Vagina (tissue), 2 donors: ENCODE results near the gene APOBEC4.

Experiments
- POLR2A ChIP-seq, 2 donors: fragments of 450-650 bp; IDR thresholded peaks; one replicate each; pipeline ENCODE4 v1.6.1; 2017; ENCODE audit warnings: antibody characterized with exemption in 2 of 2, mild to moderate bottlenecking in 2 of 2, moderate library complexity in 2 of 2
- POLR2AphosphoS5 ChIP-seq, 2 donors: sonication (generic); formaldehyde crosslinking; IDR thresholded peaks; one replicate each; pipeline ENCODE4 v1.9.0; 2017; ENCODE audit warnings: antibody characterized with exemption in 2 of 2, mild to moderate bottlenecking in 2 of 2, low read depth in 1 of 2; ENCODE audit not compliant: insufficient read depth in 1 of 2
- TF ChIP-seq, protein P1 (sequence below), 3 experiments: fragments of 450-650 bp in 2 of 3; fragments of 200-600 bp in 1 of 3; sonication (generic) in 1 of 3; IDR thresholded peaks; one replicate each; pipeline ENCODE4 v1.5.1; 2017 to 2019; ENCODE audit warnings: antibody characterized with exemption in 3 of 3, mild to moderate bottlenecking in 2 of 3, moderate library complexity in 2 of 3

GRCh38 chr1:183651612-183652011, 1.5 kb downstream of the APOBEC4 start:
- TF ChIP-seq, protein P1, sequence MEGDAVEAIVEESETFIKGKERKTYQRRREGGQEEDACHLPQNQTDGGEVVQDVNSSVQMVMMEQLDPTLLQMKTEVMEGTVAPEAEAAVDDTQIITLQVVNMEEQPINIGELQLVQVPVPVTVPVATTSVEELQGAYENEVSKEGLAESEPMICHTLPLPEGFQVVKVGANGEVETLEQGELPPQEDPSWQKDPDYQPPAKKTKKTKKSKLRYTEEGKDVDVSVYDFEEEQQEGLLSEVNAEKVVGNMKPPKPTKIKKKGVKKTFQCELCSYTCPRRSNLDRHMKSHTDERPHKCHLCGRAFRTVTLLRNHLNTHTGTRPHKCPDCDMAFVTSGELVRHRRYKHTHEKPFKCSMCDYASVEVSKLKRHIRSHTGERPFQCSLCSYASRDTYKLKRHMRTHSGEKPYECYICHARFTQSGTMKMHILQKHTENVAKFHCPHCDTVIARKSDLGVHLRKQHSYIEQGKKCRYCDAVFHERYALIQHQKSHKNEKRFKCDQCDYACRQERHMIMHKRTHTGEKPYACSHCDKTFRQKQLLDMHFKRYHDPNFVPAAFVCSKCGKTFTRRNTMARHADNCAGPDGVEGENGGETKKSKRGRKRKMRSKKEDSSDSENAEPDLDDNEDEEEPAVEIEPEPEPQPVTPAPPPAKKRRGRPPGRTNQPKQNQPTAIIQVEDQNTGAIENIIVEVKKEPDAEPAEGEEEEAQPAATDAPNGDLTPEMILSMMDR (IDR thresholded peaks at IDR 0.05), result no peak
- TF ChIP-seq POLR2AphosphoS5 (IDR thresholded peaks at IDR 0.05; ENCODE audit: insufficient read depth in 1 of 2, low read depth in 1 of 2) (no peak), POLR2A (IDR thresholded peaks at IDR 0.05) (no peak)
